GM23248 (cell line): Measurements from ENCODE around the gene NTNG1. TPM values are rescaled to one million over a fixed set of nuclear protein-coding genes. Genes with fewer than 3 reads are reported as not detected.
A peak's percentile ranks its signal among the peaks of the same experiment; 100 is the strongest.

Source experiments
- DNase-seq: peaks from one replicate; pipeline ENCODE4 v3.0.0-alpha.2; 2015
- H2AFZ ChIP-seq: fragments of 200-600 bp; sonication (generic); 2 replicates; pipeline ENCODE4 v1.6.1; 2016; ENCODE audit warnings: antibody characterized with exemption
- H3F3A ChIP-seq: fragments of 200-600 bp; sonication (generic); 2 replicates; pipeline ENCODE4 v1.6.1; 2016; ENCODE audit warnings: mild to moderate bottlenecking, antibody characterized with exemption, mixed run types; ENCODE audit not compliant: insufficient read depth
- H3K27ac ChIP-seq: fragments of 200-600 bp; sonication (generic); 2 replicates; pipeline ENCODE4 v1.5.1; 2016; ENCODE audit warnings: mild to moderate bottlenecking
- H3K27me3 ChIP-seq: fragments of 200-600 bp; sonication (generic); replicated peaks from 2 replicates; pipeline ENCODE4 v1.6.1; 2016; ENCODE audit warnings: mild to moderate bottlenecking; ENCODE audit not compliant: insufficient read depth
- H3K36me3 ChIP-seq: fragments of 200-600 bp; sonication (generic); 2 replicates; pipeline ENCODE4 v1.6.1; 2016; ENCODE audit warnings: low read depth, mild to moderate bottlenecking
- H3K4me1 ChIP-seq: fragments of 200-600 bp; sonication (generic); 2 replicates; pipeline ENCODE4 v1.6.1; 2016; ENCODE audit warnings: mild to moderate bottlenecking; ENCODE audit not compliant: insufficient read depth
- H3K4me2 ChIP-seq: fragments of 200-600 bp; sonication (generic); one replicate; pipeline ENCODE4 v1.6.1; 2016; ENCODE audit warnings: mild to moderate bottlenecking; ENCODE audit not compliant: unreplicated experiment
- H3K4me3 ChIP-seq: fragments of 200-600 bp; sonication (generic); 2 replicates; pipeline ENCODE4 v1.5.1; 2016; ENCODE audit warnings: mild to moderate bottlenecking
- H3K79me2 ChIP-seq: fragments of 200-600 bp; sonication (generic); 2 replicates; pipeline ENCODE4 v1.6.1; 2016; ENCODE audit warnings: mild to moderate bottlenecking; ENCODE audit not compliant: insufficient read depth
- H3K9ac ChIP-seq: fragments of 200-600 bp; sonication (generic); 2 replicates; pipeline ENCODE4 v1.6.1; 2016; ENCODE audit warnings: mild to moderate bottlenecking
- H3K9me2 ChIP-seq: fragments of 200-600 bp; sonication (generic); 2 replicates; pipeline ENCODE4 v1.6.1; 2016; ENCODE audit warnings: mixed run types, mild to moderate bottlenecking, moderate library complexity; ENCODE audit not compliant: insufficient read depth
- H3K9me3 ChIP-seq: fragments of 200-600 bp; sonication (generic); one replicate; pipeline ENCODE4 v1.6.1; 2017; ENCODE audit warnings: low read depth
- H4K20me1 ChIP-seq: fragments of 200-600 bp; sonication (generic); 2 replicates; pipeline ENCODE4 v1.6.0; 2016; ENCODE audit not compliant: insufficient read depth
- EZH2 ChIP-seq: fragments of 200-600 bp; sonication (generic); IDR thresholded peaks from 2 replicates; pipeline ENCODE4 v1.6.1; 2018; ENCODE audit warnings: antibody characterized with exemption, mild to moderate bottlenecking; ENCODE audit not compliant: insufficient read depth, poor library complexity, severe bottlenecking
- EZH2phosphoT487 ChIP-seq: fragments of 200-600 bp; sonication (generic); IDR thresholded peaks from 2 replicates; pipeline ENCODE4 v1.6.1; 2018; ENCODE audit warnings: antibody characterized with exemption, moderate library complexity, mild to moderate bottlenecking, low read depth; ENCODE audit not compliant: insufficient read depth
- WGBS, 2 experiments: methylation state at CpG; one replicate each; pipeline ENCODE4 v1.1.6; 2015 to 2017; ENCODE audit warnings: low lambda C conversion rate in 2 of 2, low coverage in 1 of 2; ENCODE audit errors: missing lambda C conversion rate in 2 of 2; 5-methylcytosine and 5-hydroxymethylcytosine counted together
- in situ Hi-C: fragments of 300-500 bp; cut with MboI; formaldehyde crosslinking; loops from 2 replicates; pipeline ENCODE4 v1.15.0; 2020
- polyA plus RNA-seq: library from polyadenylated mRNA; unstranded; fragments of >200 nt; fragmentation: Nextera tagmentation; extraction: Ambion mirVana; gene quantifications from 2 replicates; pipeline ENCODE4 v1.2.1, GENCODE V29; 2016
- total RNA-seq: library from RNA; depleted of rRNA; stranded (reverse); fragments of >200 nt; shearing (Covaris generic); gene quantifications from 2 replicates; pipeline ENCODE4 v1.2.3, GENCODE V29; 2014

NTNG1 gene
- total and polyA plus RNA-seq, 2 experiments from 2014 or later = 14.4 to 16.0 TPM

GRCh38 chr1:107515702-107516101 is 374.9 kb downstream of the NTNG1 start:
- Histone ChIP-seq H3K9me3 (no peaks in the 10 kb centered on the region), H3K4me3 (no peak overlapping the region), H3K36me3 (no peaks in the 10 kb centered on the region), H3K4me1 (no peaks in the 10 kb centered on the region), H3K4me2 (no peak overlapping the region), H3K79me2 (no peaks in the 10 kb centered on the region), H4K20me1 (no peaks in the 10 kb centered on the region), H3K27me3 (no peaks in the 10 kb centered on the region; the same call in 1 of the 2 replicates), H3K9me2 (no peaks in the 10 kb centered on the region), H3F3A (no peaks in the 10 kb centered on the region), H2AFZ (no peak overlapping the region), H3K9ac (no peak overlapping the region), H3K27ac (no peak overlapping the region)
- TF ChIP-seq EZH2phosphoT487 (no peak), EZH2 (no peak)
- in situ Hi-C loops = no loop called here
- 60 to 66% methylated on average over 3 of the region's 3 CpGs for WGBS, 2 experiments
- DNase-seq = no peak

GRCh38 chr1:107523061-107523460 is 382.2 kb downstream of the NTNG1 start:
- H3K9me3 ChIP-seq = no peaks in the 10 kb centered on the region
- peaks cover 13% of the 10 kb centered on the region for H3K4me1 ChIP-seq
- 58 to 63% methylated on average over 4 of the region's 4 CpGs for WGBS, 2 experiments
- no peak for TF ChIP-seq EZH2
- no peak for TF ChIP-seq EZH2phosphoT487
- in situ Hi-C loops = no loop called here
- no peak overlapping the region for H3K27ac ChIP-seq
- H2AFZ ChIP-seq = no peak overlapping the region
- no peak overlapping the region for H3K4me3 ChIP-seq
- H3K4me2 ChIP-seq = no peak overlapping the region
- no peak overlapping the region for H3K9ac ChIP-seq
- no peaks in the 10 kb centered on the region for H3K36me3 ChIP-seq
- H3K9me2 ChIP-seq = no peaks in the 10 kb centered on the region
- no peaks in the 10 kb centered on the region for H3K27me3 ChIP-seq
- DNase-seq = no peak
- H3K79me2 ChIP-seq = no peaks in the 10 kb centered on the region
- H3F3A ChIP-seq = peaks cover 6% of the 10 kb centered on the region; the same call in 1 of the 2 replicates
- no peaks in the 10 kb centered on the region for H4K20me1 ChIP-seq

GRCh38 chr1:107523736-107524135 is 382.9 kb downstream of the NTNG1 start:
- no peak overlapping the region for H3K4me3 ChIP-seq
- no peak overlapping the region for H3K9ac ChIP-seq
- H3K9me2 ChIP-seq = no peaks in the 10 kb centered on the region
- TF ChIP-seq EZH2phosphoT487 (no peak), EZH2 (no peak)
- H2AFZ ChIP-seq = no peak overlapping the region
- peaks cover 13% of the 10 kb centered on the region for H3K4me1 ChIP-seq
- no peak overlapping the region for H3K27ac ChIP-seq
- no peak overlapping the region for H3K4me2 ChIP-seq
- H4K20me1 ChIP-seq = no peaks in the 10 kb centered on the region
- H3K27me3 ChIP-seq = no peaks in the 10 kb centered on the region
- no peaks in the 10 kb centered on the region for H3K36me3 ChIP-seq
- no peaks in the 10 kb centered on the region for H3K9me3 ChIP-seq
- no peaks in the 10 kb centered on the region for H3K79me2 ChIP-seq
- in situ Hi-C loops = no loop called here
- DNase-seq = no peak
- peaks cover 6% of the 10 kb centered on the region; the same call in 1 of the 2 replicates for H3F3A ChIP-seq
- WGBS, 2 experiments = 32 to 35% methylated on average over 4 of the region's 4 CpGs

- no peaks in the 10 kb centered on the region for H3K9me2 ChIP-seq
- H3K27me3 ChIP-seq = no peaks in the 10 kb centered on the region
- H3K4me2 ChIP-seq = no peak overlapping the region
- DNase-seq = no peak
- H4K20me1 ChIP-seq = no peaks in the 10 kb centered on the region
- TF ChIP-seq EZH2phosphoT487 = no peak
- H3K4me1 ChIP-seq = peaks cover 13% of the 10 kb centered on the region
- H3K4me3 ChIP-seq = no peak overlapping the region
- 96 to 100% methylated on average over 2 of the region's 2 CpGs for WGBS, 2 experiments
- H3K9me3 ChIP-seq = no peaks in the 10 kb centered on the region
- H3K79me2 ChIP-seq = no peaks in the 10 kb centered on the region
- H3F3A ChIP-seq = peaks cover 6% of the 10 kb centered on the region; the same call in 1 of the 2 replicates
- H3K9ac ChIP-seq = no peak overlapping the region
- no peak overlapping the region for H2AFZ ChIP-seq
- H3K27ac ChIP-seq = no peak overlapping the region
- in situ Hi-C loops = no loop called here
- no peaks in the 10 kb centered on the region for H3K36me3 ChIP-seq
Observed at GRCh38 chr1:107524301-107524700, 383.5 kb downstream of the NTNG1 start.

- WGBS, 2 experiments = 94 to 95% methylated on average over 1 of the region's 1 CpG
- no peaks in the 10 kb centered on the region for H3K9me2 ChIP-seq
- TF ChIP-seq EZH2 (no peak), EZH2phosphoT487 (no peak)
- H3K4me2 ChIP-seq = peak overlapping the region; percentile 28
- DNase-seq = peak; percentile 63
- H3K27me3 ChIP-seq = no peaks in the 10 kb centered on the region
- no peak overlapping the region for H3K27ac ChIP-seq
- in situ Hi-C loops = loop anchor here (25.0 kb wide), 1 partner anchor 212 kb away; no protein-coding TSS in a partner anchor
- no peaks in the 10 kb centered on the region for H3K36me3 ChIP-seq
- no peak overlapping the region for H3K9ac ChIP-seq
- no peaks in the 10 kb centered on the region for H4K20me1 ChIP-seq
- peaks cover 17% of the 10 kb centered on the region for H3K4me1 ChIP-seq
- H3K4me3 ChIP-seq = no peak overlapping the region
- no peaks in the 10 kb centered on the region for H3K9me3 ChIP-seq
- H3K79me2 ChIP-seq = no peaks in the 10 kb centered on the region
- H2AFZ ChIP-seq = no peak overlapping the region
- H3F3A ChIP-seq = peaks cover 11% of the 10 kb centered on the region; the same call in 1 of the 2 replicates
Observed at GRCh38 chr1:107525145-107525544, 384.3 kb downstream of the NTNG1 start.
